OCI-LY7 (cell line): ENCODE results near the gene JDP2. TPM values are rescaled to one million over a fixed set of nuclear protein-coding genes. Genes with fewer than 3 reads are reported as not detected.

Experiments used
- BruUV-seq: library from RNA; stranded (reverse); fragments of 400-500 nt; replicated peaks from 2 replicates; lab custom pipeline; 2021; lab: Mats Ljungman, UMichigan
- CTCF ChIA-PET: fragments of 300-600 bp; sonication (Branson Sonifier 250); formaldehyde crosslinking; loops from one replicate; lab custom pipeline; 2022; ENCODE audit warnings: antibody characterized with exemption; ENCODE audit not compliant: unreplicated experiment; lab: Charles Lee
- POLR2A ChIA-PET: fragments of 300-600 bp; sonication (Branson Sonifier 250); formaldehyde crosslinking; loops from one replicate; lab custom pipeline; 2022; ENCODE audit warnings: antibody characterized with exemption; lab: Charles Lee
- DNase-seq: peaks from one replicate; pipeline ENCODE4 v3.0.0-alpha.2; 2015; ENCODE audit warnings: low spot score
- H2AFZ ChIP-seq: fragments of 200-600 bp; sonication (generic), shearing (Covaris generic); 2 replicates; pipeline ENCODE4 v1.6.1; 2014; ENCODE audit warnings: mild to moderate bottlenecking, antibody characterized with exemption, low read length, moderate library complexity
- H3K27ac ChIP-seq: fragments of 200-600 bp; sonication (generic); 2 replicates; pipeline ENCODE4 v1.5.1; 2014; ENCODE audit warnings: mixed run types, low read depth, mild to moderate bottlenecking, moderate library complexity, low read length, inconsistent platforms; ENCODE audit not compliant: poor library complexity, severe bottlenecking
- H3K36me3 ChIP-seq: fragments of 200-600 bp; sonication (generic); 2 replicates; pipeline ENCODE4 v1.6.1; 2014; ENCODE audit warnings: mild to moderate bottlenecking, antibody characterized with exemption, low read length, moderate library complexity, mixed read lengths; ENCODE audit not compliant: insufficient read depth
- H3K4me1 ChIP-seq: fragments of 200-600 bp; sonication (generic); 2 replicates; pipeline ENCODE4 v1.5.1; 2014; ENCODE audit warnings: mild to moderate bottlenecking, low read length; ENCODE audit not compliant: insufficient read depth, poor library complexity, severe bottlenecking
- H3K4me2 ChIP-seq: fragments of 200-600 bp; sonication (generic); 2 replicates; pipeline ENCODE4 v1.6.1; 2014; ENCODE audit warnings: mild to moderate bottlenecking, low read length
- H3K4me3 ChIP-seq: fragments of 200-600 bp; sonication (generic); 2 replicates; pipeline ENCODE4 v1.5.1; 2014; ENCODE audit warnings: mild to moderate bottlenecking, low read depth, low read length; ENCODE audit not compliant: poor library complexity, severe bottlenecking
- H3K79me2 ChIP-seq: fragments of 200-600 bp; sonication (generic); 2 replicates; pipeline ENCODE4 v1.6.1; 2016; ENCODE audit warnings: low read depth, mild to moderate bottlenecking, low read length, moderate library complexity, mixed read lengths; ENCODE audit not compliant: insufficient read depth
- H3K9me2 ChIP-seq: fragments of 200-600 bp; sonication (generic); 2 replicates; pipeline ENCODE4 v1.6.1; 2016; ENCODE audit warnings: mild to moderate bottlenecking, low read length, mixed read lengths; ENCODE audit not compliant: insufficient read depth
- H3K9me3 ChIP-seq: fragments of 200-600 bp; sonication (generic); 2 replicates; pipeline ENCODE4 v1.6.1; 2014; ENCODE audit warnings: mild to moderate bottlenecking, mixed run types, low read length, mixed read lengths
- H4K20me1 ChIP-seq: fragments of 200-600 bp; sonication (generic); 2 replicates; pipeline ENCODE4 v1.6.1; 2014; ENCODE audit warnings: mild to moderate bottlenecking, antibody characterized with exemption, low read length, moderate library complexity, mixed read lengths; ENCODE audit not compliant: insufficient read depth
- CTCF ChIP-seq: fragments of 200-600 bp; sonication (generic); conservative IDR thresholded peaks from 2 replicates; pipeline ENCODE4 v1.5.1; 2014; ENCODE audit warnings: mild to moderate bottlenecking, antibody characterized with exemption, low read length, moderate library complexity, mixed read lengths
- EZH2phosphoT487 ChIP-seq: fragments of 200-600 bp; sonication (generic); IDR thresholded peaks from 2 replicates; pipeline ENCODE4 v1.6.1; 2018; ENCODE audit warnings: low read depth, borderline replicate concordance, mild to moderate bottlenecking, mixed run types, antibody characterized with exemption, low read length, moderate library complexity, mixed read lengths
- intact Hi-C: fragments of 100-400 bp; cut with micrococcal nuclease; formaldehyde crosslinking; loops from one replicate; pipeline ENCODE4 v1.10.0; 2022; ENCODE audit not compliant: unreplicated experiment
- total RNA-seq, 2 experiments: library from RNA; depleted of rRNA in 1 of 2; stranded (reverse); fragments of >200 nt in 1 of 2; shearing (Covaris generic) in 1 of 2; gene quantifications; 2 replicates each; pipeline ENCODE4 v1.2.3, GENCODE V29; 2014 to 2022

Gene JDP2
- total RNA-seq, 2 experiments from 2014 or later, result 45.7 to 62.7 TPM

GRCh38 chr14:75430976-75431375 is 3.2 kb downstream of the JDP2 start:
- Histone ChIP-seq H3K79me2 (peaks cover 58% of the 10 kb centered on the region), H3K4me2 (peak overlapping the region; percentile 80), H3K36me3 (peaks cover 45% of the 10 kb centered on the region), H3K4me1 (peaks cover 66% of the 10 kb centered on the region), H3K27ac (peak overlapping the region; percentile 62), H4K20me1 (0 out of 2 replicates have a peak, but pooled peaks cover 7% of the 10 kb centered on the region), H3K9me3 (no peaks in the 10 kb centered on the region), H3K9me2 (no peaks in the 10 kb centered on the region), H3K4me3 (peak overlapping the region; percentile 90), H2AFZ (no peak overlapping the region)
- CTCF ChIA-PET, result interaction anchor here (0.9 kb wide), 1 partner anchor 23 kb away, joined by 3 read pairs; no protein-coding TSS in a partner anchor
- no peak for DNase-seq
- POLR2A ChIA-PET, result interaction anchor here (0.7 to 3.8 kb wide), 8 partner anchors 9 to 428 kb away, joined by 3 to 35 read pairs (median 4); no protein-coding TSS in a partner anchor
- intact Hi-C loops, result no loop called here
- BruUV-seq, result no TSS peak
- TF ChIP-seq EZH2phosphoT487, result no peak
- TF ChIP-seq CTCF, result no peak

- DNase-seq, result no peak
- CTCF ChIA-PET, result no interaction called here
- POLR2A ChIA-PET, result interaction anchor here (1.2 kb wide), 1 partner anchor 10 kb away, joined by 3 read pairs; no protein-coding TSS in a partner anchor
- H3K9me3 ChIP-seq, result no peaks in the 10 kb centered on the region
- H3K4me2 ChIP-seq, result peak overlapping the region; percentile 80; the same call in 1 of the 2 replicates
- no peak overlapping the region for H3K4me3 ChIP-seq
- BruUV-seq, result no TSS peak
- H4K20me1 ChIP-seq, result 0 out of 2 replicates have a peak, but pooled peaks cover 7% of the 10 kb centered on the region
- no peak overlapping the region for H2AFZ ChIP-seq
- TF ChIP-seq EZH2phosphoT487, result no peak
- no peak for TF ChIP-seq CTCF
- peaks cover 53% of the 10 kb centered on the region for H3K36me3 ChIP-seq
- peak overlapping the region; percentile 62 for H3K27ac ChIP-seq
- H3K9me2 ChIP-seq, result no peaks in the 10 kb centered on the region
- intact Hi-C loops, result no loop called here
- H3K4me1 ChIP-seq, result peaks cover 67% of the 10 kb centered on the region
- H3K79me2 ChIP-seq, result peaks cover 66% of the 10 kb centered on the region
Observed at GRCh38 chr14:75431827-75432226, 4.0 kb downstream of the JDP2 start.

- Histone ChIP-seq H2AFZ (no peak overlapping the region), H4K20me1 (0 out of 2 replicates have a peak, but pooled peaks cover 7% of the 10 kb centered on the region), H3K4me1 (peaks cover 73% of the 10 kb centered on the region), H3K9me2 (no peaks in the 10 kb centered on the region), H3K4me3 (no peak overlapping the region), H3K4me2 (no peak overlapping the region), H3K36me3 (peaks cover 53% of the 10 kb centered on the region), H3K79me2 (peaks cover 65% of the 10 kb centered on the region), H3K9me3 (no peaks in the 10 kb centered on the region), H3K27ac (no peak overlapping the region)
- BruUV-seq, result no TSS peak
- DNase-seq, result no peak
- POLR2A ChIA-PET, result interaction anchor here (0.6 to 1.2 kb wide), 2 partner anchors 10 to 509 kb away, joined by 3 read pairs; partner anchors contain the start of gene RPS6KL1
- intact Hi-C loops, result no loop called here
- CTCF ChIA-PET, result no interaction called here
- no peak for TF ChIP-seq EZH2phosphoT487
- no peak for TF ChIP-seq CTCF
Observed at GRCh38 chr14:75432411-75432810, 4.6 kb downstream of the JDP2 start.
